ENCODE measurements around the gene ZNF512B.

GRCh38 chr20:63951398-63952209 is 18.1 kb downstream of the ZNF512B start:
- no peak for TF ChIP-seq CTCF (conservative IDR thresholded peaks at IDR 0.05)
- TF ChIP-seq ZFX (IDR thresholded peaks at IDR 0.05), result no peak

Data from C4-2B (cell line).